SK-N-SH (cell line): Measurements from ENCODE around the gene CARD14. TPM values are rescaled to one million over a fixed set of nuclear protein-coding genes. Genes with fewer than 3 reads are reported as not detected.

ENCODE experiments used
- CTCF ChIA-PET: fragments of 300-600, 350-600 bp; formaldehyde crosslinking; extraction: SDS; loops from one replicate; lab custom pipeline; 2021; lab: Yijun Ruan, JAX
- POLR2A ChIA-PET: fragments of 350-600 bp; sonication (Branson Sonifier 250); formaldehyde crosslinking; extraction: SDS; loops from one replicate; lab custom pipeline; 2020; ENCODE audit warnings: antibody characterized with exemption, inconsistent platforms; lab: Yijun Ruan, JAX
- DNase-seq: peaks from one replicate; pipeline ENCODE4 v3.0.0; 2012
- H2AFZ ChIP-seq: fragments of 200-600 bp; sonication (generic); 2 replicates; pipeline ENCODE4 v1.8.1; 2016; ENCODE audit warnings: antibody characterized with exemption, mild to moderate bottlenecking, low read depth
- H3F3A ChIP-seq: fragments of 200-600 bp; sonication (generic); replicated peaks from 2 replicates; pipeline ENCODE3; 2016; ENCODE audit warnings: antibody characterized with exemption, mild to moderate bottlenecking; ENCODE audit not compliant: insufficient read depth
- H3K27ac ChIP-seq, 2 experiments: fragments of 200-500 bp in 1 of 2; fragments of 200-600 bp in 1 of 2; sonication (Bioruptor generic) in 1 of 2; sonication (generic), shearing (Covaris generic) in 1 of 2; 2 replicates each; pipeline versions ENCODE4 v1.5.1 to v1.6.1; 2014 to 2016; ENCODE audit warnings: low read depth in 2 of 2, inconsistent platforms in 1 of 2, low read length in 1 of 2, mild to moderate bottlenecking in 1 of 2, mixed read lengths in 1 of 2
- H3K27me3 ChIP-seq: fragments of 200-600 bp; sonication (generic), shearing (Covaris generic); 2 replicates; pipeline ENCODE4 v1.6.1; 2016; ENCODE audit warnings: mixed run types; ENCODE audit not compliant: insufficient read depth
- H3K36me3 ChIP-seq, 2 experiments: fragments of 200-500 bp in 1 of 2; fragments of 200-600 bp in 1 of 2; sonication (Bioruptor generic) in 1 of 2; sonication (generic) in 1 of 2; replicated peaks in 1 of 2; 2 replicates each; pipeline versions ENCODE3 to v1.5.1; 2014 to 2016; ENCODE audit warnings: low read length in 1 of 2, mild to moderate bottlenecking in 1 of 2; ENCODE audit not compliant: insufficient read depth in 2 of 2, control insufficient read depth in 1 of 2
- H3K4me1 ChIP-seq, 2 experiments: fragments of 200-500 bp in 1 of 2; fragments of 200-600 bp in 1 of 2; sonication (Bioruptor generic) in 1 of 2; sonication (generic), shearing (Covaris generic) in 1 of 2; 2 replicates each; pipeline versions ENCODE4 v1.5.1 to v1.6.1; 2014 to 2016; ENCODE audit warnings: low read depth in 1 of 2, low read length in 1 of 2, mixed run types in 1 of 2; ENCODE audit not compliant: insufficient read depth in 2 of 2, control insufficient read depth in 1 of 2
- H3K4me2 ChIP-seq: fragments of 200-600 bp; sonication (generic), shearing (Covaris generic); 2 replicates; pipeline ENCODE4 v1.6.1; 2017; ENCODE audit warnings: mixed run types
- H3K4me3 ChIP-seq, 2 experiments: fragments of 200-500 bp in 1 of 2; fragments of 200-600 bp in 1 of 2; sonication (Bioruptor generic) in 1 of 2; sonication (generic), shearing (Covaris generic) in 1 of 2; 2 replicates each; pipeline versions ENCODE4 v1.5.1 to v1.8.1; 2014 to 2016; ENCODE audit warnings: low read depth in 2 of 2, inconsistent platforms in 1 of 2, low read length in 1 of 2, mild to moderate bottlenecking in 1 of 2, mixed read lengths in 1 of 2, moderate library complexity in 1 of 2
- H3K79me2 ChIP-seq: fragments of 200-600 bp; sonication (generic); 2 replicates; pipeline ENCODE4 v1.8.1; 2017; ENCODE audit warnings: mild to moderate bottlenecking; ENCODE audit not compliant: insufficient read depth
- H3K9ac ChIP-seq: fragments of 200-600 bp; sonication (generic); 2 replicates; pipeline ENCODE4 v1.6.1; 2017; ENCODE audit warnings: mixed run types
- H3K9me2 ChIP-seq: fragments of 200-600 bp; sonication (generic); 2 replicates; pipeline ENCODE4 v1.6.1; 2017; ENCODE audit warnings: mixed run types
- H3K9me3 ChIP-seq: fragments of 200-600 bp; sonication (generic); 2 replicates; pipeline ENCODE4 v1.6.1; 2017; ENCODE audit warnings: mixed run types, mild to moderate bottlenecking, moderate library complexity
- H4K20me1 ChIP-seq: fragments of 200-600 bp; sonication (generic); 2 replicates; pipeline ENCODE4 v1.6.1; 2017; ENCODE audit warnings: mild to moderate bottlenecking, mixed run types; ENCODE audit not compliant: insufficient read depth
- CHD2 ChIP-seq: fragments of 150-350 bp; IDR thresholded peaks from 2 replicates; pipeline ENCODE4 v1.6.1; 2018; ENCODE audit warnings: low read length; ENCODE audit not compliant: partially characterized antibody
- EP300 ChIP-seq, 2 experiments: IDR thresholded peaks; 2 replicates each; pipeline versions ENCODE4 v1.4.0 to v1.6.1; 2012; ENCODE audit warnings: borderline replicate concordance in 1 of 2, low read depth in 1 of 2, low read length in 1 of 2
- FOXM1 ChIP-seq: IDR thresholded peaks from 2 replicates; pipeline ENCODE4 v1.4.0; 2012; ENCODE audit warnings: low read depth, mild to moderate bottlenecking
- GABPA ChIP-seq: IDR thresholded peaks from 2 replicates; pipeline ENCODE4 v1.4.0; 2012; ENCODE audit warnings: low read depth, mild to moderate bottlenecking
- GATA2 ChIP-seq: sonication (generic); formaldehyde crosslinking; IDR thresholded peaks from 2 replicates; pipeline ENCODE4 v1.5.0; 2020; ENCODE audit warnings: mild to moderate bottlenecking, missing genetic modification reagents
- JUND ChIP-seq: IDR thresholded peaks from 2 replicates; pipeline ENCODE4 v1.4.0; 2012
- MXI1 ChIP-seq: IDR thresholded peaks from 2 replicates; pipeline ENCODE4 v1.6.1; 2012; ENCODE audit warnings: mild to moderate bottlenecking, low read depth, low read length, improper control_type of control experiment
- NFIC ChIP-seq: IDR thresholded peaks from 2 replicates; pipeline ENCODE4 v1.4.0; 2012; ENCODE audit warnings: borderline replicate concordance
- RAD21 ChIP-seq: IDR thresholded peaks from 2 replicates; pipeline ENCODE4 v1.6.1; 2012; ENCODE audit warnings: mild to moderate bottlenecking, low read length
- RCOR1 ChIP-seq: fragments of 150-350 bp; IDR thresholded peaks from 2 replicates; pipeline ENCODE4 v1.6.1; 2017; ENCODE audit warnings: antibody characterized with exemption, low read length
- RFX5 ChIP-seq: IDR thresholded peaks from 2 replicates; pipeline ENCODE4 v1.6.1; 2012; ENCODE audit warnings: mild to moderate bottlenecking, improper control_type of control experiment, low read length
- RXRA ChIP-seq: IDR thresholded peaks from 2 replicates; pipeline ENCODE4 v1.4.0; 2012; ENCODE audit warnings: low read depth, mild to moderate bottlenecking, borderline replicate concordance
- SIN3A ChIP-seq: IDR thresholded peaks from 2 replicates; pipeline ENCODE4 v1.6.1; 2012; ENCODE audit warnings: low read depth, mild to moderate bottlenecking, low read length, moderate library complexity, borderline replicate concordance
- SMC3 ChIP-seq: IDR thresholded peaks from 2 replicates; pipeline ENCODE4 v1.6.1; 2012; ENCODE audit warnings: low read depth, low read length, improper control_type of control experiment
- TCF12 ChIP-seq: IDR thresholded peaks from 2 replicates; pipeline ENCODE4 v1.4.0; 2012
- TEAD4 ChIP-seq: IDR thresholded peaks from 2 replicates; pipeline ENCODE4 v1.4.0; 2012; ENCODE audit warnings: mild to moderate bottlenecking, borderline replicate concordance; ENCODE audit not compliant: insufficient read depth
- YY1 ChIP-seq: IDR thresholded peaks from 2 replicates; pipeline ENCODE4 v1.4.0; 2012; ENCODE audit warnings: low read depth, mild to moderate bottlenecking
- WGBS: methylation state at CpG from one replicate; pipeline ENCODE4 v1.1.6; 2017; ENCODE audit warnings: low lambda C conversion rate; 5-methylcytosine and 5-hydroxymethylcytosine counted together
- polyA plus RNA-seq, 3 experiments: library from polyadenylated mRNA; depleted of rRNA; stranded (reverse); fragments of >200 nt; gene quantifications; 2 replicates each; pipeline ENCODE4 v1.2.3, GENCODE V29; 2012
- TF ChIP-seq, protein P1 (sequence below): IDR thresholded peaks from 2 replicates; pipeline ENCODE4 v1.4.0; 2012; ENCODE audit warnings: low read depth, borderline replicate concordance
- TF ChIP-seq, protein P2 (sequence below): fragments of 150-350 bp; IDR thresholded peaks from 2 replicates; pipeline ENCODE4 v1.6.1; 2016; ENCODE audit warnings: mild to moderate bottlenecking, low read depth, low read length
- TF ChIP-seq, protein P3 (sequence below): IDR thresholded peaks from 2 replicates; pipeline ENCODE4 v1.4.0; 2012; ENCODE audit warnings: low read depth
- TF ChIP-seq, protein P4 (sequence below): IDR thresholded peaks from 2 replicates; pipeline ENCODE4 v1.4.0; 2012; ENCODE audit warnings: low read depth, borderline replicate concordance

CARD14 gene
- polyA plus RNA-seq, 1 of the 3 experiments (the other 2 are of a cell fraction): 0.05 TPM

DNA sequence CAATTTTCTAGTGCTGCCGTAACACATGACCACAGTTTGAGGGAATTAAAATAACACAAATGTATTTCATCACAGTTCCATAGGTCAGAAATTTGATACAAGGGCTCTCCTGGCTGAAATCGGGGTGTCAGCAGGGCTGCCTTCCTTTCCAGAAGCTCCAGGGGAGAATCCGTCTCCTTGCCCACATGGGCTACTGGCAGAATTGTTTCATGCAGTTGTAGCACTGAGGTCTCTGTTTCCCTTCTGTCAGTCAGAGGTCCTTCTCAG, 43.4 kb upstream of the CARD14 start (continued):
- TF ChIP-seq RAD21 (no peak), CHD2 (no peak), GABPA (no peak), FOXM1 (no peak), MXI1 (no peak), RXRA (no peak), RCOR1 (no peak), TCF12 (no peak), TEAD4 (no peak)
- TF ChIP-seq, protein P1, sequence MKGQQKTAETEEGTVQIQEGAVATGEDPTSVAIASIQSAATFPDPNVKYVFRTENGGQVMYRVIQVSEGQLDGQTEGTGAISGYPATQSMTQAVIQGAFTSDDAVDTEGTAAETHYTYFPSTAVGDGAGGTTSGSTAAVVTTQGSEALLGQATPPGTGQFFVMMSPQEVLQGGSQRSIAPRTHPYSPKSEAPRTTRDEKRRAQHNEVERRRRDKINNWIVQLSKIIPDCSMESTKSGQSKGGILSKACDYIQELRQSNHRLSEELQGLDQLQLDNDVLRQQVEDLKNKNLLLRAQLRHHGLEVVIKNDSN: no peak

DNA sequence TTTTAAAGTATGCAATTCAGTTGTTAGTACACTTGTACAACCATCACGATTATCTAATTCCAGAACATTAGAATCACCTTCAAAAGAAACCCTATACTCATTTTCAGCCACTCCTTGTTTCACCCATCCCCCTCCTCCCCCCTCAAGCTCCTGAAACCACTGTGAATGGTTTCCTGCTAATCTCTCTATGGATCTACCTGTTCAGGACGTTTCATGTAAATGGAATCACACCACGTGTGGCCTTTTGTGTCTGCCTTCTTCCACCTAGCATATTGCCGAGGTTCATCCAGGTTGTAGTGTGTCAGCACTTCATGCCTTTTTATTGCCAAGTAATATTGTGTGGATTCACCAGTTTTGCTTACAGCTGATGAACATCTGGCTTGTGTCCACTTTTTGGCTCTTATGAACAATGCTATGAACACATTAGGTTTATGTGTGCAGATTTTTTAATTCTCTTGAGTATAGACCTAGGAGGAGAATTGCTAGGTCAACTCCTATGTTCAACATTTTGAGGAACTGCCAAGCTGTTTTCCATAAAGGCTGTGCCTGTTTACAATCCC, 40.7 kb upstream of the CARD14 start:
- Histone ChIP-seq H3F3A (peaks cover 12% of the 10 kb centered on the region), H3K9me2 (no peaks in the 10 kb centered on the region), H3K9me3 (no peaks in the 10 kb centered on the region), H3K4me1 (no peaks in the 10 kb centered on the region), H2AFZ (no peak overlapping the region), H3K4me2 (no peak overlapping the region), H3K79me2 (no peaks in the 10 kb centered on the region), H4K20me1 (no peaks in the 10 kb centered on the region), H3K27me3 (no peaks in the 10 kb centered on the region), H3K27ac (no peak overlapping the region), H3K4me3 (no peak overlapping the region), H3K36me3 (peaks cover 13 to 15% of the 10 kb centered on the region in 2 experiments), H3K9ac (no peak overlapping the region)
- POLR2A ChIA-PET: no interaction called here
- CTCF ChIA-PET: interaction anchor here (0.7 to 1.8 kb wide), 5 partner anchors 13 to 124 kb away, joined by 3 to 8 read pairs (median 3); no protein-coding TSS in a partner anchor
- TF ChIP-seq, protein P2, sequence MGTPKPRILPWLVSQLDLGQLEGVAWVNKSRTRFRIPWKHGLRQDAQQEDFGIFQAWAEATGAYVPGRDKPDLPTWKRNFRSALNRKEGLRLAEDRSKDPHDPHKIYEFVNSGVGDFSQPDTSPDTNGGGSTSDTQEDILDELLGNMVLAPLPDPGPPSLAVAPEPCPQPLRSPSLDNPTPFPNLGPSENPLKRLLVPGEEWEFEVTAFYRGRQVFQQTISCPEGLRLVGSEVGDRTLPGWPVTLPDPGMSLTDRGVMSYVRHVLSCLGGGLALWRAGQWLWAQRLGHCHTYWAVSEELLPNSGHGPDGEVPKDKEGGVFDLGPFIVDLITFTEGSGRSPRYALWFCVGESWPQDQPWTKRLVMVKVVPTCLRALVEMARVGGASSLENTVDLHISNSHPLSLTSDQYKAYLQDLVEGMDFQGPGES: no peak
- TF ChIP-seq GATA2: no peak
- TF ChIP-seq, protein P3, sequence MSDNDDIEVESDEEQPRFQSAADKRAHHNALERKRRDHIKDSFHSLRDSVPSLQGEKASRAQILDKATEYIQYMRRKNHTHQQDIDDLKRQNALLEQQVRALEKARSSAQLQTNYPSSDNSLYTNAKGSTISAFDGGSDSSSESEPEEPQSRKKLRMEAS: no peak
- TF ChIP-seq, protein P4, sequence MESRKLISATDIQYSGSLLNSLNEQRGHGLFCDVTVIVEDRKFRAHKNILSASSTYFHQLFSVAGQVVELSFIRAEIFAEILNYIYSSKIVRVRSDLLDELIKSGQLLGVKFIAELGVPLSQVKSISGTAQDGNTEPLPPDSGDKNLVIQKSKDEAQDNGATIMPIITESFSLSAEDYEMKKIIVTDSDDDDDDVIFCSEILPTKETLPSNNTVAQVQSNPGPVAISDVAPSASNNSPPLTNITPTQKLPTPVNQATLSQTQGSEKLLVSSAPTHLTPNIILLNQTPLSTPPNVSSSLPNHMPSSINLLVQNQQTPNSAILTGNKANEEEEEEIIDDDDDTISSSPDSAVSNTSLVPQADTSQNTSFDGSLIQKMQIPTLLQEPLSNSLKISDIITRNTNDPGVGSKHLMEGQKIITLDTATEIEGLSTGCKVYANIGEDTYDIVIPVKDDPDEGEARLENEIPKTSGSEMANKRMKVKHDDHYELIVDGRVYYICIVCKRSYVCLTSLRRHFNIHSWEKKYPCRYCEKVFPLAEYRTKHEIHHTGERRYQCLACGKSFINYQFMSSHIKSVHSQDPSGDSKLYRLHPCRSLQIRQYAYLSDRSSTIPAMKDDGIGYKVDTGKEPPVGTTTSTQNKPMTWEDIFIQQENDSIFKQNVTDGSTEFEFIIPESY: no peak
- TF ChIP-seq RFX5: no peak
- TF ChIP-seq SMC3: no peak
- no peak for TF ChIP-seq YY1
- no peak for TF ChIP-seq RXRA
- TF ChIP-seq NFIC: no peak
- TF ChIP-seq TEAD4: no peak
- TF ChIP-seq RAD21: no peak
- TF ChIP-seq JUND: no peak
- no peak for TF ChIP-seq TCF12
- no peak for TF ChIP-seq SIN3A
- TF ChIP-seq EP300 (IDR thresholded peaks at IDR 0.05; ENCODE audit: borderline replicate concordance in 1 of 2, low read depth in 1 of 2, low read length in 1 of 2): no peak
- 39% methylated on average over 4 of the region's 4 CpGs for WGBS
- DNase-seq: no peak
